T-helper 2 cell treated with Interferon-gamma antibody and Interleukin-4, amounts not matched to agents 5 μg/mL and 100 μg/mL, for 36 hours (primary cell): Measurements from ENCODE around the gene IL12A.

Experiments
- DNase-seq: peaks from one replicate; pipeline ENCODE4 v3.0.0; 2021; ENCODE audit warnings: low spot score
- H3K27ac Mint-ChIP-seq: one replicate; pipeline ENCODE4 v1.8.0; 2021; ENCODE audit warnings: mild to moderate bottlenecking, mixed read lengths
- H3K27me3 Mint-ChIP-seq: one replicate; pipeline ENCODE4 v1.8.0; 2021; ENCODE audit warnings: low read depth, mixed read lengths
- H3K36me3 Mint-ChIP-seq: one replicate; pipeline ENCODE4 v1.8.0; 2021; ENCODE audit warnings: low read depth, mixed read lengths
- H3K4me1 Mint-ChIP-seq: one replicate; pipeline ENCODE4 v1.8.0; 2021; ENCODE audit warnings: low read depth, mixed read lengths
- H3K4me3 Mint-ChIP-seq: one replicate; pipeline ENCODE4 v1.8.0; 2022; ENCODE audit warnings: mild to moderate bottlenecking, moderate library complexity, mixed read lengths
- H3K9me3 Mint-ChIP-seq: one replicate; pipeline ENCODE4 v1.8.0; 2021; ENCODE audit warnings: mixed read lengths

IL12A gene

GRCh38 chr3:160001850-160002623 lies 13.4 kb downstream of the IL12A start:
- H3K9me3 Mint-ChIP-seq = no peaks in the 10 kb centered on the region
- H3K4me1 Mint-ChIP-seq = peaks cover 24% of the 10 kb centered on the region
- no peak overlapping the region for H3K27ac Mint-ChIP-seq
- H3K4me3 Mint-ChIP-seq = no peak overlapping the region
- no peak for DNase-seq
- H3K36me3 Mint-ChIP-seq = no peaks in the 10 kb centered on the region
- H3K27me3 Mint-ChIP-seq = no peaks in the 10 kb centered on the region

GRCh38 chr3:160003520-160004128 lies 15.0 kb downstream of the IL12A start:
- no peak overlapping the region for H3K4me3 Mint-ChIP-seq
- H3K4me1 Mint-ChIP-seq = peaks cover 24% of the 10 kb centered on the region
- DNase-seq = peak; percentile 30
- no peaks in the 10 kb centered on the region for H3K27me3 Mint-ChIP-seq
- H3K36me3 Mint-ChIP-seq = no peaks in the 10 kb centered on the region
- H3K9me3 Mint-ChIP-seq = no peaks in the 10 kb centered on the region
- H3K27ac Mint-ChIP-seq = no peak overlapping the region

- Mint-ChIP-seq H3K4me1 (peaks cover 30% of the 10 kb centered on the region), H3K27ac (no peak overlapping the region), H3K9me3 (peaks cover 3% of the 10 kb centered on the region), H3K4me3 (no peak overlapping the region), H3K27me3 (no peaks in the 10 kb centered on the region), H3K36me3 (no peaks in the 10 kb centered on the region)
- no peak for DNase-seq
Measured at GRCh38 chr3:160005004-160005403, 16.4 kb downstream of the IL12A start.

GRCh38 chr3:160006282-160007163 lies 17.9 kb downstream of the IL12A start:
- Mint-ChIP-seq H3K4me1 (peaks cover 39% of the 10 kb centered on the region), H3K36me3 (peaks cover under 1% of the 10 kb centered on the region), H3K4me3 (no peak overlapping the region), H3K9me3 (peaks cover 3% of the 10 kb centered on the region), H3K27ac (no peak overlapping the region), H3K27me3 (no peaks in the 10 kb centered on the region)
- DNase-seq = peak; percentile 17

GRCh38 chr3:160008961-160009360 lies 20.3 kb downstream of the IL12A start:
- Mint-ChIP-seq H3K27me3 (no peaks in the 10 kb centered on the region), H3K4me3 (no peak overlapping the region), H3K36me3 (peaks cover 2% of the 10 kb centered on the region), H3K4me1 (peaks cover 48% of the 10 kb centered on the region), H3K9me3 (peaks cover 3% of the 10 kb centered on the region), H3K27ac (no peak overlapping the region)
- DNase-seq = no peak

- Mint-ChIP-seq H3K9me3 (peaks cover 3% of the 10 kb centered on the region), H3K27me3 (no peaks in the 10 kb centered on the region), H3K36me3 (peaks cover 5% of the 10 kb centered on the region), H3K4me3 (no peak overlapping the region), H3K4me1 (peaks cover 51% of the 10 kb centered on the region), H3K27ac (peak overlapping the region; percentile 13)
- DNase-seq = no peak
Measured at GRCh38 chr3:160009525-160009924, 20.9 kb downstream of the IL12A start.

- no peak overlapping the region for H3K4me3 Mint-ChIP-seq
- peak overlapping the region; percentile 61 for H3K27ac Mint-ChIP-seq
- DNase-seq = no peak
- no peaks in the 10 kb centered on the region for H3K27me3 Mint-ChIP-seq
- peaks cover 3% of the 10 kb centered on the region for H3K9me3 Mint-ChIP-seq
- H3K36me3 Mint-ChIP-seq = peaks cover 5% of the 10 kb centered on the region
- H3K4me1 Mint-ChIP-seq = peaks cover 48% of the 10 kb centered on the region
Measured at GRCh38 chr3:160010578-160010977, 21.9 kb downstream of the IL12A start.

- no peak for DNase-seq
- Mint-ChIP-seq H3K36me3 (peaks cover 5% of the 10 kb centered on the region), H3K9me3 (peaks cover 3% of the 10 kb centered on the region), H3K27ac (peak overlapping the region; percentile 84), H3K4me3 (peak overlapping the region; percentile 16), H3K27me3 (no peaks in the 10 kb centered on the region), H3K4me1 (peaks cover 41% of the 10 kb centered on the region)
Measured at GRCh38 chr3:160012108-160012507, 23.5 kb downstream of the IL12A start.

GRCh38 chr3:160016972-160017371 lies 28.3 kb downstream of the IL12A start:
- H3K36me3 Mint-ChIP-seq = peaks cover 3% of the 10 kb centered on the region
- DNase-seq = no peak
- H3K27me3 Mint-ChIP-seq = no peaks in the 10 kb centered on the region
- no peak overlapping the region for H3K4me3 Mint-ChIP-seq
- H3K4me1 Mint-ChIP-seq = peaks cover 34% of the 10 kb centered on the region
- no peaks in the 10 kb centered on the region for H3K9me3 Mint-ChIP-seq
- no peak overlapping the region for H3K27ac Mint-ChIP-seq

- Mint-ChIP-seq H3K27me3 (no peaks in the 10 kb centered on the region), H3K27ac (no peak overlapping the region), H3K4me3 (no peak overlapping the region), H3K4me1 (peaks cover 30% of the 10 kb centered on the region), H3K36me3 (peaks cover 3% of the 10 kb centered on the region), H3K9me3 (no peaks in the 10 kb centered on the region)
- no peak for DNase-seq
Measured at GRCh38 chr3:160018959-160019358, 30.3 kb downstream of the IL12A start.

GRCh38 chr3:160020057-160020711 lies 31.5 kb downstream of the IL12A start:
- Mint-ChIP-seq H3K36me3 (no peaks in the 10 kb centered on the region), H3K4me3 (no peak overlapping the region), H3K27ac (peak overlapping the region; percentile 43), H3K27me3 (no peaks in the 10 kb centered on the region), H3K4me1 (peaks cover 22% of the 10 kb centered on the region), H3K9me3 (no peaks in the 10 kb centered on the region)
- DNase-seq = no peak

- H3K36me3 Mint-ChIP-seq = no peaks in the 10 kb centered on the region
- H3K9me3 Mint-ChIP-seq = no peaks in the 10 kb centered on the region
- no peaks in the 10 kb centered on the region for H3K27me3 Mint-ChIP-seq
- H3K4me1 Mint-ChIP-seq = peaks cover 33% of the 10 kb centered on the region
- DNase-seq = no peak
- no peak overlapping the region for H3K4me3 Mint-ChIP-seq
- H3K27ac Mint-ChIP-seq = no peak overlapping the region
Measured at GRCh38 chr3:160022068-160022467, 33.4 kb downstream of the IL12A start.

- Mint-ChIP-seq H3K9me3 (no peaks in the 10 kb centered on the region), H3K4me3 (no peak overlapping the region), H3K4me1 (peaks cover 44% of the 10 kb centered on the region), H3K27ac (no peak overlapping the region), H3K27me3 (no peaks in the 10 kb centered on the region), H3K36me3 (peaks cover 2% of the 10 kb centered on the region)
- DNase-seq = no peak
Measured at GRCh38 chr3:160023476-160023875, 34.8 kb downstream of the IL12A start.
